CD4-positive, alpha-beta memory T cell (primary cell): ENCODE data around the gene TMEM100. TPM values are rescaled to one million over a fixed set of nuclear protein-coding genes. Genes with fewer than 3 reads are reported as not detected.

ENCODE experiments used
- CTCF ChIA-PET: fragments of 350-600 bp; sonication (Branson Sonifier 250); formaldehyde crosslinking; loops from one replicate; lab custom pipeline; 2021; ENCODE audit warnings: inconsistent platforms; ENCODE audit not compliant: partially characterized antibody; lab: Charles Lee
- POLR2A ChIA-PET: fragments of 350-600 bp; sonication (Branson Sonifier 250); formaldehyde crosslinking; loops from one replicate; lab custom pipeline; 2021; ENCODE audit not compliant: partially characterized antibody; lab: Charles Lee
- DNase-seq, 5 donors: peaks; one replicate each; pipeline versions ENCODE4 v3.0.0 to v3.0.0-alpha.2; 2020 to 2022; ENCODE audit warnings: mixed read lengths in 1 of 5
- H3K27ac ChIP-seq: one replicate; pipeline ENCODE4 v1.7.0; 2013; ENCODE audit warnings: low read depth, low read length
- H3K27me3 ChIP-seq: 2 replicates; pipeline ENCODE4 v1.7.0; 2013; ENCODE audit warnings: mild to moderate bottlenecking, low read length, moderate library complexity; ENCODE audit not compliant: insufficient read depth
- H3K36me3 ChIP-seq: 2 replicates; pipeline ENCODE4 v1.7.0; 2013; ENCODE audit warnings: mild to moderate bottlenecking, low read length, moderate library complexity; ENCODE audit not compliant: insufficient read depth
- H3K4me1 ChIP-seq: 2 replicates; pipeline ENCODE4 v1.7.0; 2013; ENCODE audit warnings: mild to moderate bottlenecking, low read length, moderate library complexity; ENCODE audit not compliant: insufficient read depth
- H3K4me3 ChIP-seq, 2 donors: one replicate each; pipeline ENCODE4 v1.7.0; 2013; ENCODE audit warnings: low read length in 2 of 2, mild to moderate bottlenecking in 1 of 2
- H3K9me3 ChIP-seq, 2 donors: one replicate each; pipeline ENCODE4 v1.7.0; 2013; ENCODE audit warnings: low read length in 2 of 2, control low read depth in 1 of 2; ENCODE audit not compliant: control insufficient read depth in 1 of 2
- H3K27ac Mint-ChIP-seq, 7 donors: one replicate each; pipeline ENCODE4 v1.8.0; 2020 to 2021; ENCODE audit warnings: mixed read lengths in 7 of 7, mild to moderate bottlenecking in 6 of 7, inconsistent platforms in 3 of 7, moderate library complexity in 3 of 7
- H3K27me3 Mint-ChIP-seq, 2 donors: one replicate each; pipeline ENCODE4 v1.8.0; 2020 to 2021; ENCODE audit warnings: mixed read lengths in 2 of 2
- H3K36me3 Mint-ChIP-seq, 2 donors: one replicate each; pipeline ENCODE4 v1.8.0; 2020 to 2021; ENCODE audit warnings: mixed read lengths in 2 of 2, inconsistent platforms in 1 of 2, mild to moderate bottlenecking in 1 of 2
- H3K4me1 Mint-ChIP-seq, 4 donors: one replicate each; pipeline ENCODE4 v1.8.0; 2020 to 2021; ENCODE audit warnings: mixed read lengths in 4 of 4, mild to moderate bottlenecking in 1 of 4
- H3K4me3 Mint-ChIP-seq, 8 donors: one replicate each; pipeline ENCODE4 v1.8.0; 2020 to 2021; ENCODE audit warnings: mixed read lengths in 8 of 8, mild to moderate bottlenecking in 7 of 8, moderate library complexity in 6 of 8, inconsistent platforms in 3 of 8
- H3K9me3 Mint-ChIP-seq, 8 donors: one replicate each; pipeline ENCODE4 v1.8.0; 2020 to 2021; ENCODE audit warnings: mixed read lengths in 8 of 8, mild to moderate bottlenecking in 5 of 8, inconsistent platforms in 3 of 8, moderate library complexity in 1 of 8
- intact Hi-C: fragments of 100-400 bp; cut with micrococcal nuclease; formaldehyde crosslinking; loops from one replicate; pipeline ENCODE4 v1.15.1; 2023
- polyA plus RNA-seq, 2 donors: library from polyadenylated mRNA; unstranded; fragments of 300-500 nt; fragmentation: Illumina TruSeq; gene quantifications; one replicate each; pipeline ENCODE4 v1.2.3, GENCODE V29; 2021
- total RNA-seq, 2 experiments: library from RNA; stranded (reverse); gene quantifications; one replicate each; pipeline ENCODE4 v1.2.3, GENCODE V29; 2021

TMEM100 gene
- total and polyA plus RNA-seq, 4 experiments from 2014 or later, result not detected

GRCh38 chr17:55708175-55708974, 14.3 kb downstream of the TMEM100 start:
- peaks cover 7 to 22% of the 10 kb centered on the region in 2 donors for H3K27me3 Mint-ChIP-seq
- CTCF ChIA-PET, result interaction anchor here (0.9 kb wide), 1 partner anchor 10 kb away, joined by 4 read pairs; no protein-coding TSS in a partner anchor
- POLR2A ChIA-PET, result no interaction called here

DNA sequence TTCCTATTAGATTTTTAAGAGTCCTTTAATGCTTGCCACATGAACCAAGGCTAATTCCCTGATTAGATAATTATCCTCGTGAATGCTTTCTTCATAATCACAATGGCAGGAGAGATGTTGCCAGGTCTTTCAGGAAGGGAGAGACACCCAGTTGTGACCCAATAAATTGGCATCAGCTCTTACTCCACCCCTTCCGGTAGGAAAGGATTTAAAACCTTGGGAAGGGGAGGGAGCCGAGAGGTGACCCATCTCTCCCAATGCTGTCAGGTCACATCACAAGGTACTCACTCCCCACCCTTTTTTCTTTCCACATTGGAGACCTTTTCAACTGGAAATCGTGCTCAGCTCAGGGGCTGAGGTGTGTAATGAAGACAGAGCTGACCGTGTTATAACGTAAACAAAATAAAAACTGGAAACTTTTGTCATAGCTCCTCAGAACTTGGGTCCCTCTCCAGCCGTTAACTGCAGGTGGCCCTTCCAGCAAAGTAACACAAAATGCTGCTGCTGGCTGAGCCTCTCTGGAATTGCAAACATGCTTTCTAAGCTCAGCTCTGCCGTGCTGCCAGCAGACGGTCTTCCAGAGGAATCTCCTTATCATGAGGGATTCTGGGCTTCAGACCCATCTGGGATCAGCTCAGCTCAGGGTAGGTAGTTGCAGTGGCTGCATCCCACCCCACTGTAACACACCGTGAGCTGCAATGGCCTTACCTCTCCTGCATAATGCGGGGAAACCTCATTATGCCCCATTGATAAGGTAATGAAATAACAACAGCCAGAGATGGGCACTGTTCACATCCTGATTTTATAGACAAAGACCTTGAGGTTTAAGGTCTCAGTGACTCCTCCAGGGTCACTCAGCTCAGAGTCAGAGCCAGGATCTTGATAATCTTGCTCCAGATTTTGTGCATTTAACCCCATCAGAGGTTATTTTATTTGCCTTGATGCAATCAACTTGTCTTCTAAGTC, 15.6 kb downstream of the TMEM100 start:
- H3K4me1 Mint-ChIP-seq, result no peaks in the 10 kb centered on the region
- Histone ChIP-seq H3K36me3 (no peaks in the 10 kb centered on the region), H3K4me3 (no peak overlapping the region), H3K4me1 (no peaks in the 10 kb centered on the region), H3K27me3 (peaks cover 5% of the 10 kb centered on the region), H3K27ac (no peak overlapping the region), H3K9me3 (no peaks in the 10 kb centered on the region)
- no peaks in the 10 kb centered on the region for H3K36me3 Mint-ChIP-seq
- peaks cover 16 to 24% of the 10 kb centered on the region in 2 donors for H3K27me3 Mint-ChIP-seq
- no peak overlapping the region for H3K27ac Mint-ChIP-seq
- ChIA-PET POLR2A (no interaction called here), CTCF (interaction anchor here (1.2 to 1.3 kb wide), 2 partner anchors 9 to 10 kb away, joined by 5 to 6 read pairs; no protein-coding TSS in a partner anchor)
- H3K4me3 Mint-ChIP-seq, result no peak overlapping the region
- DNase-seq, result no peak
- peaks cover 0 to 2% (median 0%) of the 10 kb centered on the region in 8 donors for H3K9me3 Mint-ChIP-seq
- intact Hi-C loops, result no loop called here

More at GRCh38 chr17:55708175-55708974, 14.3 kb downstream of the TMEM100 start:
- Mint-ChIP-seq H3K27ac (no peak overlapping the region), H3K4me1 (no peaks in the 10 kb centered on the region), H3K4me3 (no peak overlapping the region), H3K9me3 (no peaks in the 10 kb centered on the region), H3K36me3 (no peaks in the 10 kb centered on the region)
- Histone ChIP-seq H3K4me3 (no peak overlapping the region), H3K27me3 (peaks cover 5% of the 10 kb centered on the region), H3K4me1 (no peaks in the 10 kb centered on the region), H3K27ac (no peak overlapping the region), H3K9me3 (no peaks in the 10 kb centered on the region), H3K36me3 (no peaks in the 10 kb centered on the region)
- intact Hi-C loops, result no loop called here
- DNase-seq, result no peak

DNA sequence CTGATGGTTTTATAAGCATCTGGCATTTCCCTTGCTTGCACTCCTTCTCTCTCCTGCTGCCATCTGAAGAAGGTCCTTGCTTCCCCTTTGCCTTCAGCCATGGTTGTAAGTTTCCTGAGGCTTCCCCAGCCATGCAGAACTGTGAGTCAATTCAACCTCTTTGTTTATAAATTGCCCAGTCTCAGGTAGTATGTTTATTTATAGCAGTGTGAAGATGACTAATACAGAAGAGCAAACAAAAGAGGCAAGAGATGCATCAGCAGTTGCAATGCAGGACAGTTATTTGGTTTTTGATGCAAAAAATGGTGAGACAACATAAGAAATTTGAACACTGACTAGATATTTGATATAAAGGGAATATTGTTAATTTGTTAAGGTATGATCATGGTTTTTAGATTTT, 16.8 kb downstream of the TMEM100 start:
- intact Hi-C loops, result no loop called here
- no peaks in the 10 kb centered on the region for H3K9me3 ChIP-seq
- H3K4me1 Mint-ChIP-seq, result no peaks in the 10 kb centered on the region
- H3K27me3 Mint-ChIP-seq, result peaks cover 19 to 27% of the 10 kb centered on the region in 2 donors
- H3K27me3 ChIP-seq, result peaks cover 5% of the 10 kb centered on the region
- H3K4me3 Mint-ChIP-seq, result no peak overlapping the region
- CTCF ChIA-PET, result no interaction called here
- H3K4me3 ChIP-seq, result no peak overlapping the region
- POLR2A ChIA-PET, result no interaction called here
- peaks cover 0 to 4% of the 10 kb centered on the region in 2 donors for H3K36me3 Mint-ChIP-seq
- no peaks in the 10 kb centered on the region for H3K4me1 ChIP-seq
- no peaks in the 10 kb centered on the region for H3K36me3 ChIP-seq
- DNase-seq, result no peak
- H3K27ac ChIP-seq, result no peak overlapping the region
- H3K27ac Mint-ChIP-seq, result no peak overlapping the region
- H3K9me3 Mint-ChIP-seq, result peaks cover 0 to 5% (median under 1%) of the 10 kb centered on the region in 8 donors

- no peak overlapping the region for H3K27ac Mint-ChIP-seq
- no peaks in the 10 kb centered on the region for H3K9me3 ChIP-seq
- H3K27me3 Mint-ChIP-seq, result peaks cover 21 to 23% of the 10 kb centered on the region in 2 donors
- intact Hi-C loops, result no loop called here
- H3K36me3 Mint-ChIP-seq, result peaks cover 0 to 4% of the 10 kb centered on the region in 2 donors
- peaks cover 0 to 5% (median under 1%) of the 10 kb centered on the region in 8 donors for H3K9me3 Mint-ChIP-seq
- H3K4me3 Mint-ChIP-seq, result no peak overlapping the region
- POLR2A ChIA-PET, result no interaction called here
- H3K4me1 ChIP-seq, result no peaks in the 10 kb centered on the region
- H3K4me1 Mint-ChIP-seq, result no peaks in the 10 kb centered on the region
- CTCF ChIA-PET, result interaction anchor here (0.6 kb wide), 2 partner anchors 158 to 505 kb away, joined by 3 read pairs; no protein-coding TSS in a partner anchor
- H3K4me3 ChIP-seq, result no peak overlapping the region
- H3K36me3 ChIP-seq, result no peaks in the 10 kb centered on the region
- H3K27me3 ChIP-seq, result peaks cover 5% of the 10 kb centered on the region
- no peak overlapping the region for H3K27ac ChIP-seq
- DNase-seq, result no peak
Measured at GRCh38 chr17:55704401-55704800, 18.3 kb downstream of the TMEM100 start.

- H3K4me3 ChIP-seq, result no peak overlapping the region
- no peak overlapping the region for H3K4me3 Mint-ChIP-seq
Measured at GRCh38 chr17:55702150-55702549, 20.5 kb downstream of the TMEM100 start.

GRCh38 chr17:55699181-55699860, 23.3 kb downstream of the TMEM100 start:
- no peak for DNase-seq
- Mint-ChIP-seq H3K9me3 (peaks cover 0 to 5% (median under 1%) of the 10 kb centered on the region in 8 donors), H3K36me3 (peaks cover 0 to 4% of the 10 kb centered on the region in 2 donors), H3K27me3 (peaks cover 18 to 25% of the 10 kb centered on the region in 2 donors), H3K4me1 (no peaks in the 10 kb centered on the region), H3K4me3 (no peak overlapping the region), H3K27ac (no peak overlapping the region)
- intact Hi-C loops, result no loop called here
- H3K27ac ChIP-seq, result no peak overlapping the region
- H3K27me3 ChIP-seq, result peaks cover 3% of the 10 kb centered on the region
- H3K4me1 ChIP-seq, result no peaks in the 10 kb centered on the region
- ChIA-PET POLR2A (no interaction called here), CTCF (interaction anchor here (1.4 kb wide), 1 partner anchor 22 kb away, joined by 3 read pairs; no protein-coding TSS in a partner anchor)
- H3K36me3 ChIP-seq, result no peaks in the 10 kb centered on the region
- no peaks in the 10 kb centered on the region for H3K9me3 ChIP-seq
- H3K4me3 ChIP-seq, result no peak overlapping the region

More at GRCh38 chr17:55702150-55702549, 20.5 kb downstream of the TMEM100 start:
- peaks cover 4% of the 10 kb centered on the region for H3K27me3 ChIP-seq
- H3K4me1 ChIP-seq, result no peaks in the 10 kb centered on the region
- H3K36me3 Mint-ChIP-seq, result peaks cover 0 to 4% of the 10 kb centered on the region in 2 donors
- DNase-seq, result no peak
- CTCF ChIA-PET, result no interaction called here
- intact Hi-C loops, result no loop called here
- no peaks in the 10 kb centered on the region for H3K36me3 ChIP-seq
- H3K27me3 Mint-ChIP-seq, result peaks cover 19 to 31% of the 10 kb centered on the region in 2 donors
- H3K27ac Mint-ChIP-seq, result no peak overlapping the region
- H3K27ac ChIP-seq, result no peak overlapping the region
- H3K4me1 Mint-ChIP-seq, result no peaks in the 10 kb centered on the region
- peaks cover 0 to 5% (median under 1%) of the 10 kb centered on the region in 8 donors for H3K9me3 Mint-ChIP-seq
- POLR2A ChIA-PET, result no interaction called here
- no peaks in the 10 kb centered on the region for H3K9me3 ChIP-seq
